ENCODE results near the gene PCDH15. TPM values are rescaled to one million over a fixed set of nuclear protein-coding genes. Genes with fewer than 3 reads are reported as not detected.

The PCDH15 gene
- total and polyA plus RNA-seq, 2 of the 4 experiments (the other 2 are of a cell fraction), result not detected

DNA sequence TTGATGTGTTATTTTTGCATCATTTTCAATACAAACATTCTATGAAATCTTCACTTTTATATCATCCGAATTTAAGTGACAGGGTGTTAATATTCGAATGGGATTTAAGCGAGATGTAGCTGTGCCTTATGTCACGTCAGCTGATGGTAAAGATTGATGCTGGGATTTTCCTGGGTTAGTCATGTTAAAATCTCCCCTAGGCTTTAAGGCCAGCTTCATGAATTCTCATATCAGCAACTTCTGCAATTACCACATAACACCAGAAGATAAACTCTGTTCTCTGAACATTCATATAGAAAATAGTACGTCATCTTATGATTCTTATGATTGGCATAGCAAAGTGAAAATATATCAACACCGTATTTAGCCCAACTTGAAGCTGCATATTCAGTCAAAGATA lies 669.2 kb downstream of the PCDH15 start:
- H3K4me3 ChIP-seq (ENCODE audit: insufficient read depth, low read depth, low read length), result no peak overlapping the region
- H3K27me3 ChIP-seq (ENCODE audit: control insufficient read depth, insufficient read depth, low read length), result no peaks in the 10 kb centered on the region
- H2AK5ac ChIP-seq (ENCODE audit: low read depth, low read length), result no peak overlapping the region
- no peak overlapping the region for H2BK20ac ChIP-seq (ENCODE audit: low read depth, low read length)
- no peaks in the 10 kb centered on the region for H4K20me1 ChIP-seq (ENCODE audit: insufficient read depth, low read length)
- no peak overlapping the region for H2BK15ac ChIP-seq (ENCODE audit: low read depth, low read length)
- no peak for DNase-seq
- H3K4ac ChIP-seq (ENCODE audit: low read depth, low read length), result no peak overlapping the region
- in situ Hi-C loops (cut with MboI; ENCODE audit: low sequenced_read_pairs), result no loop called here
- no TSS peak for BruUV-seq (replicated peaks)
- H3K56ac ChIP-seq (ENCODE audit: extremely low read depth, insufficient read depth, low read length), result no peak overlapping the region
- no peak overlapping the region for H3K9ac ChIP-seq (ENCODE audit: low read depth, low read length)
- ATAC-seq (ENCODE audit: low read depth), result no peak
- dilution Hi-C loops (cut with HindIII; ENCODE audit: low sequenced_read_pairs, unreplicated experiment), result no loop called here
- H2BK120ac ChIP-seq (ENCODE audit: low read depth, low read length), result no peak overlapping the region
- CTCF ChIA-PET, result no interaction called here
- H3K4me2 ChIP-seq (ENCODE audit: low read depth, low read length), result no peak overlapping the region
- WGBS, 2 experiments (ENCODE audit: extremely low coverage in 2 of 2, insufficient read length in 1 of 2), result no CpG with 5 or more reads among the region's 6 CpGs
- H3K4me1 ChIP-seq (ENCODE audit: control insufficient read depth, insufficient read depth, low read length), result no peaks in the 10 kb centered on the region
- no peak overlapping the region for H2AFZ ChIP-seq (replicated peaks; ENCODE audit: low read length, poor library complexity)
- H4K8ac ChIP-seq (ENCODE audit: low read depth in 2 of 2, low read length in 2 of 2), result no peak overlapping the region
- H3K9me3 ChIP-seq (ENCODE audit: control insufficient read depth, insufficient read depth, low read length), result 0 out of 2 replicates have a peak, but pooled peaks cover 1% of the 10 kb centered on the region
- TF ChIP-seq, protein P1, sequence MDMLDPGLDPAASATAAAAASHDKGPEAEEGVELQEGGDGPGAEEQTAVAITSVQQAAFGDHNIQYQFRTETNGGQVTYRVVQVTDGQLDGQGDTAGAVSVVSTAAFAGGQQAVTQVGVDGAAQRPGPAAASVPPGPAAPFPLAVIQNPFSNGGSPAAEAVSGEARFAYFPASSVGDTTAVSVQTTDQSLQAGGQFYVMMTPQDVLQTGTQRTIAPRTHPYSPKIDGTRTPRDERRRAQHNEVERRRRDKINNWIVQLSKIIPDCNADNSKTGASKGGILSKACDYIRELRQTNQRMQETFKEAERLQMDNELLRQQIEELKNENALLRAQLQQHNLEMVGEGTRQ (IDR thresholded peaks at IDR 0.05; ENCODE audit: low read depth, low read length), result no peak
- TF ChIP-seq, protein P2, sequence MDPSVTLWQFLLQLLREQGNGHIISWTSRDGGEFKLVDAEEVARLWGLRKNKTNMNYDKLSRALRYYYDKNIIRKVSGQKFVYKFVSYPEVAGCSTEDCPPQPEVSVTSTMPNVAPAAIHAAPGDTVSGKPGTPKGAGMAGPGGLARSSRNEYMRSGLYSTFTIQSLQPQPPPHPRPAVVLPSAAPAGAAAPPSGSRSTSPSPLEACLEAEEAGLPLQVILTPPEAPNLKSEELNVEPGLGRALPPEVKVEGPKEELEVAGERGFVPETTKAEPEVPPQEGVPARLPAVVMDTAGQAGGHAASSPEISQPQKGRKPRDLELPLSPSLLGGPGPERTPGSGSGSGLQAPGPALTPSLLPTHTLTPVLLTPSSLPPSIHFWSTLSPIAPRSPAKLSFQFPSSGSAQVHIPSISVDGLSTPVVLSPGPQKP (IDR thresholded peaks at IDR 0.05; ENCODE audit: borderline replicate concordance, low read depth, low read length), result no peak
- no peak for TF ChIP-seq FOS (IDR thresholded peaks at IDR 0.05; ENCODE audit: low read depth, low read length)
- no peak for TF ChIP-seq POLR2A (IDR thresholded peaks at IDR 0.05; ENCODE audit: low read depth, low read length)
- TF ChIP-seq, protein P3, sequence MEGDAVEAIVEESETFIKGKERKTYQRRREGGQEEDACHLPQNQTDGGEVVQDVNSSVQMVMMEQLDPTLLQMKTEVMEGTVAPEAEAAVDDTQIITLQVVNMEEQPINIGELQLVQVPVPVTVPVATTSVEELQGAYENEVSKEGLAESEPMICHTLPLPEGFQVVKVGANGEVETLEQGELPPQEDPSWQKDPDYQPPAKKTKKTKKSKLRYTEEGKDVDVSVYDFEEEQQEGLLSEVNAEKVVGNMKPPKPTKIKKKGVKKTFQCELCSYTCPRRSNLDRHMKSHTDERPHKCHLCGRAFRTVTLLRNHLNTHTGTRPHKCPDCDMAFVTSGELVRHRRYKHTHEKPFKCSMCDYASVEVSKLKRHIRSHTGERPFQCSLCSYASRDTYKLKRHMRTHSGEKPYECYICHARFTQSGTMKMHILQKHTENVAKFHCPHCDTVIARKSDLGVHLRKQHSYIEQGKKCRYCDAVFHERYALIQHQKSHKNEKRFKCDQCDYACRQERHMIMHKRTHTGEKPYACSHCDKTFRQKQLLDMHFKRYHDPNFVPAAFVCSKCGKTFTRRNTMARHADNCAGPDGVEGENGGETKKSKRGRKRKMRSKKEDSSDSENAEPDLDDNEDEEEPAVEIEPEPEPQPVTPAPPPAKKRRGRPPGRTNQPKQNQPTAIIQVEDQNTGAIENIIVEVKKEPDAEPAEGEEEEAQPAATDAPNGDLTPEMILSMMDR (conservative IDR thresholded peaks at IDR 0.05; ENCODE audit: low read depth, low read length), result no peak
- no peak for TF ChIP-seq MAZ (IDR thresholded peaks at IDR 0.05; ENCODE audit: borderline replicate concordance, low read depth, low read length)
- TF ChIP-seq RFX5 (IDR thresholded peaks at IDR 0.05; ENCODE audit: low read depth, low read length), result no peak
- TF ChIP-seq MAFK (IDR thresholded peaks at IDR 0.05; ENCODE audit: low read depth, low read length), result no peak
- TF ChIP-seq RAD21 (IDR thresholded peaks at IDR 0.05; ENCODE audit: low read length), result no peak
- TF ChIP-seq CHD1 (IDR thresholded peaks at IDR 0.05; ENCODE audit: low read depth, low read length), result no peak
- no peak for TF ChIP-seq CEBPB (IDR thresholded peaks at IDR 0.05; ENCODE audit: low read depth, low read length)
- TF ChIP-seq BHLHE40 (IDR thresholded peaks at IDR 0.05; ENCODE audit: low read depth, low read length), result no peak
- no peak for TF ChIP-seq MXI1 (IDR thresholded peaks at IDR 0.05; ENCODE audit: borderline replicate concordance, low read depth, low read length)
- TF ChIP-seq SMC3 (IDR thresholded peaks at IDR 0.05; ENCODE audit: low read depth, low read length), result no peak
- TF ChIP-seq NFE2L2 (IDR thresholded peaks at IDR 0.05; ENCODE audit: low read depth, low read length), result no peak
- no peak for TF ChIP-seq RCOR1 (IDR thresholded peaks at IDR 0.05; ENCODE audit: insufficient replicate concordance, low read length)
- H3K14ac ChIP-seq (replicated peaks; ENCODE audit: low read depth, low read length), result no peak overlapping the region
- intact Hi-C loops (cut with micrococcal nuclease), result no loop called here
- no peak overlapping the region for H3K27ac ChIP-seq (ENCODE audit: insufficient read depth, low read length)
- H4K5ac ChIP-seq (ENCODE audit: low read depth, low read length), result no peak overlapping the region
- H3K79me1 ChIP-seq (ENCODE audit: low read depth in 1 of 2, low read length in 2 of 2), result no peaks in the 10 kb centered on the region
- no peak overlapping the region for H2AK9ac ChIP-seq (replicated peaks; ENCODE audit: low read depth, low read length, poor library complexity)
- no peak overlapping the region for H4K91ac ChIP-seq (ENCODE audit: insufficient read depth, low read depth, low read length)
- no peak overlapping the region for H2BK5ac ChIP-seq (ENCODE audit: low read depth, low read length, poor library complexity, severe bottlenecking)
- H3K23ac ChIP-seq (ENCODE audit: low read depth, low read length), result no peak overlapping the region
- H3K9me1 ChIP-seq (ENCODE audit: insufficient read depth, low read length), result no peaks in the 10 kb centered on the region
- H3K18ac ChIP-seq (ENCODE audit: low read depth, low read length), result no peak overlapping the region
- no peaks in the 10 kb centered on the region for H3K36me3 ChIP-seq (ENCODE audit: control insufficient read depth, insufficient read depth, low read length)
- POLR2A ChIA-PET (ENCODE audit: unreplicated experiment), result no interaction called here

Measured in IMR-90 (cell line).